Esophagus squamous epithelium (tissue), 5 donors: Measurements from ENCODE around the gene EXOC1L. TPM values are rescaled to one million over a fixed set of nuclear protein-coding genes. Genes with fewer than 3 reads are reported as not detected.

ENCODE experiments used
- DNase-seq: peaks from one replicate; lab custom pipeline; 2025; lab: John Stamatoyannopoulos, UW
- H3K27ac ChIP-seq, 4 donors: fragments of 200-600 bp; sonication (generic); one replicate each; pipeline ENCODE4 v1.5.1; 2016 to 2019; ENCODE audit warnings: mild to moderate bottlenecking in 1 of 4
- H3K27me3 ChIP-seq, 4 donors: fragments of 200-600 bp; sonication (generic); 1 replicate in 3 of 4; 2 replicates in 1 of 4; pipeline versions ENCODE4 v1.5.1 to v1.6.0; 2017 to 2021; ENCODE audit warnings: antibody characterized with exemption in 1 of 4
- H3K36me3 ChIP-seq, 3 donors: fragments of 200-600 bp; sonication (generic); one replicate each; pipeline ENCODE4 v1.5.1; 2016 to 2019
- H3K4me1 ChIP-seq, 3 donors: fragments of 200-600 bp; sonication (generic); one replicate each; pipeline ENCODE4 v1.5.1; 2017 to 2019
- H3K4me3 ChIP-seq, 4 donors: fragments of 200-600 bp; sonication (generic); 1 replicate in 3 of 4; 2 replicates in 1 of 4; pipeline ENCODE4 v1.5.1; 2016 to 2019; ENCODE audit warnings: mild to moderate bottlenecking in 2 of 4, moderate library complexity in 1 of 4
- H3K9me3 ChIP-seq, 3 donors: fragments of 200-600 bp; sonication (generic); one replicate each; pipeline ENCODE4 v1.5.1; 2016 to 2019
- CTCF ChIP-seq, 6 experiments: fragments of 450-650 bp in 4 of 6; fragments of 200-600 bp in 2 of 6; sonication (generic) in 2 of 6; IDR thresholded peaks; one replicate each; pipeline ENCODE4 v1.5.1; 2016 to 2019; ENCODE audit warnings: antibody characterized with exemption in 6 of 6, mild to moderate bottlenecking in 4 of 6, moderate library complexity in 4 of 6
- POLR2A ChIP-seq, 4 donors: fragments of 450-650 bp; IDR thresholded peaks; one replicate each; pipeline ENCODE4 v1.6.1; 2017; ENCODE audit warnings: antibody characterized with exemption in 4 of 4, mild to moderate bottlenecking in 4 of 4, moderate library complexity in 3 of 4
- WGBS, 2 donors: methylation state at CpG; one replicate each; pipeline ENCODE4 v1.1.5; 2018; 5-methylcytosine and 5-hydroxymethylcytosine counted together
- intact Hi-C: fragments of 100-400 bp; cut with DNase I; formaldehyde crosslinking; loops from one replicate; pipeline ENCODE4 v1.15.0; 2022
- total RNA-seq, 4 donors: library from RNA; depleted of rRNA; stranded (reverse); fragments of >200 nt; gene quantifications; one replicate each; pipeline ENCODE4 v1.1.0, GENCODE V29; 2016
- donor health status: DM: yes; HTN: yes; CAD: no.

The EXOC1L gene
- total RNA-seq, 4 donors from 2014 or later = not detected

GRCh38 chr4:55865228-55865806 lies 45.7 kb downstream of the EXOC1L start:
- intact Hi-C loops = no loop called here
- Histone ChIP-seq H3K4me1 (peaks cover 11 to 33% (median 13%) of the 10 kb centered on the region in 3 donors), H3K9me3 (no peaks in the 10 kb centered on the region), H3K27ac (peak overlapping the region; percentile 65 to 87 (median 80)), H3K27me3 (no peaks in the 10 kb centered on the region), H3K36me3 (peaks cover 0 to 73% (median 0%) of the 10 kb centered on the region in 3 donors), H3K4me3 (no peak overlapping the region)
- WGBS, 2 donors = 26 to 28% methylated on average over 2 of the region's 2 CpGs
- no peak for DNase-seq
- TF ChIP-seq CTCF (IDR thresholded peaks at IDR 0.05) (no peak), POLR2A (IDR thresholded peaks at IDR 0.05) (no peak)

GRCh38 chr4:55866290-55866907 lies 46.8 kb downstream of the EXOC1L start:
- H3K27me3 ChIP-seq = no peaks in the 10 kb centered on the region
- H3K36me3 ChIP-seq = peaks cover 0 to 73% (median 3%) of the 10 kb centered on the region in 3 donors
- no peaks in the 10 kb centered on the region for H3K9me3 ChIP-seq
- intact Hi-C loops = no loop called here
- peaks cover 11 to 33% (median 13%) of the 10 kb centered on the region in 3 donors for H3K4me1 ChIP-seq
- no peak for TF ChIP-seq POLR2A (IDR thresholded peaks at IDR 0.05)
- no peak for TF ChIP-seq CTCF (IDR thresholded peaks at IDR 0.05)
- H3K4me3 ChIP-seq = no peak overlapping the region
- DNase-seq = no peak
- H3K27ac ChIP-seq = peak overlapping the region; percentile 65 to 87 (median 80)
- WGBS, 2 donors = 39 to 47% methylated on average over 2 of the region's 2 CpGs

- no peaks in the 10 kb centered on the region for H3K9me3 ChIP-seq
- H3K36me3 ChIP-seq = peaks cover 0 to 73% (median 3%) of the 10 kb centered on the region in 3 donors
- H3K27ac ChIP-seq = peak overlapping the region in 3 of 4 donors; percentile 68 to 87 (median 85)
- intact Hi-C loops = no loop called here
- TF ChIP-seq CTCF (IDR thresholded peaks at IDR 0.05) (peak; percentile 59 to 91 (median 83)), POLR2A (IDR thresholded peaks at IDR 0.05) (no peak)
- H3K4me1 ChIP-seq = peaks cover 11 to 33% (median 13%) of the 10 kb centered on the region in 3 donors
- no peak for DNase-seq
- H3K27me3 ChIP-seq = no peaks in the 10 kb centered on the region
- no peak overlapping the region for H3K4me3 ChIP-seq
- WGBS, 2 donors = 10 to 11% methylated on average over 4 of the region's 4 CpGs
Observed at GRCh38 chr4:55866973-55867574, 47.5 kb downstream of the EXOC1L start.

- Histone ChIP-seq H3K36me3 (peaks cover 0 to 73% (median 3%) of the 10 kb centered on the region in 3 donors), H3K27ac (no peak overlapping the region), H3K27me3 (no peaks in the 10 kb centered on the region), H3K4me3 (no peak overlapping the region), H3K4me1 (peaks cover 11 to 33% (median 13%) of the 10 kb centered on the region in 3 donors), H3K9me3 (no peaks in the 10 kb centered on the region)
- WGBS, 2 donors = 94 to 96% methylated on average over 1 of the region's 1 CpG
- intact Hi-C loops = no loop called here
- TF ChIP-seq POLR2A (IDR thresholded peaks at IDR 0.05) (no peak), CTCF (IDR thresholded peaks at IDR 0.05) (no peak)
- DNase-seq = no peak
Observed at GRCh38 chr4:55868581-55869090, 49.0 kb downstream of the EXOC1L start.
